Activated CD8-positive, alpha-beta T cell treated with anti-CD3 and anti-CD28 coated beads for 36 hours (primary cell): ENCODE measurements around the gene MACROD1. TPM values are rescaled to one million over a fixed set of nuclear protein-coding genes. Genes with fewer than 3 reads are reported as not detected.

Experiments used
- ATAC-seq: fragments of 200-7000 bp; cut with Tn5 transposase; one replicate; pipeline ENCODE4 v1.10.0; 2021; ENCODE audit warnings: mild to moderate bottlenecking, moderate library complexity
- CTCF ChIA-PET: fragments of 350-600 bp; sonication (Branson Sonifier 250); formaldehyde crosslinking; loops from one replicate; lab custom pipeline; 2021; ENCODE audit warnings: antibody characterized with exemption; lab: Charles Lee
- POLR2A ChIA-PET: fragments of 350-600 bp; sonication (Branson Sonifier 250); formaldehyde crosslinking; loops from one replicate; lab custom pipeline; 2021; ENCODE audit warnings: antibody characterized with exemption; lab: Charles Lee
- DNase-seq: peaks from one replicate; pipeline ENCODE4 v3.0.0-alpha.2; 2020
- H3K27ac Mint-ChIP-seq: one replicate; pipeline ENCODE4 v1.8.0; 2021; ENCODE audit warnings: mild to moderate bottlenecking, mixed read lengths
- H3K27me3 Mint-ChIP-seq: one replicate; pipeline ENCODE4 v1.8.0; 2021; ENCODE audit warnings: mixed read lengths
- H3K36me3 Mint-ChIP-seq: one replicate; pipeline ENCODE4 v1.8.0; 2021; ENCODE audit warnings: low read depth, mixed read lengths
- H3K4me1 Mint-ChIP-seq: one replicate; pipeline ENCODE4 v1.8.0; 2021; ENCODE audit warnings: low read depth, mixed read lengths
- H3K4me3 Mint-ChIP-seq: one replicate; pipeline ENCODE4 v1.8.0; 2021; ENCODE audit warnings: mild to moderate bottlenecking, moderate library complexity, mixed read lengths
- H3K9me3 Mint-ChIP-seq: one replicate; pipeline ENCODE4 v1.8.0; 2021; ENCODE audit warnings: mixed read lengths
- CTCF ChIP-seq: fragments of 200-600 bp; IDR thresholded peaks from one replicate; pipeline ENCODE4 v1.8.0; 2022; ENCODE audit warnings: antibody characterized with exemption, mild to moderate bottlenecking
- intact Hi-C: fragments of 100-400 bp; cut with micrococcal nuclease; formaldehyde crosslinking; loops from one replicate; pipeline ENCODE4 v1.10.0; 2022
- total RNA-seq, 2 experiments: library from RNA; stranded (reverse); gene quantifications; one replicate each; pipeline ENCODE4 v1.2.3, GENCODE V29; 2021

The MACROD1 gene
- total RNA-seq, 2 experiments from 2014 or later = 38.7 to 38.8 TPM

GRCh38 chr11:64088162-64089026 lies 77.5 kb downstream of the MACROD1 start:
- H3K4me1 Mint-ChIP-seq = no peaks in the 10 kb centered on the region
- ATAC-seq (no peak), DNase-seq (no peak)
- ChIA-PET POLR2A (no interaction called here), CTCF (no interaction called here)
- H3K4me3 Mint-ChIP-seq = no peak overlapping the region
- H3K27ac Mint-ChIP-seq = no peak overlapping the region
- TF ChIP-seq CTCF = no peak
- no peaks in the 10 kb centered on the region for H3K9me3 Mint-ChIP-seq
- H3K36me3 Mint-ChIP-seq = no peaks in the 10 kb centered on the region
- no peaks in the 10 kb centered on the region for H3K27me3 Mint-ChIP-seq
- intact Hi-C loops = no loop called here

- no peaks in the 10 kb centered on the region for H3K4me1 Mint-ChIP-seq
- no peaks in the 10 kb centered on the region for H3K9me3 Mint-ChIP-seq
- DNase-seq (no peak), ATAC-seq (no peak)
- no peak overlapping the region for H3K4me3 Mint-ChIP-seq
- POLR2A ChIA-PET = interaction anchor here (0.6 to 1.1 kb wide), 2 partner anchors 9 to 14 kb away, joined by 3 read pairs; no protein-coding TSS in a partner anchor
- no peak overlapping the region for H3K27ac Mint-ChIP-seq
- H3K36me3 Mint-ChIP-seq = no peaks in the 10 kb centered on the region
- intact Hi-C loops = no loop called here
- TF ChIP-seq CTCF = no peak
- H3K27me3 Mint-ChIP-seq = no peaks in the 10 kb centered on the region
- CTCF ChIA-PET = no interaction called here
Measured at GRCh38 chr11:64086258-64087123, 79.4 kb downstream of the MACROD1 start.

- Mint-ChIP-seq H3K4me3 (no peak overlapping the region), H3K27ac (no peak overlapping the region), H3K27me3 (no peaks in the 10 kb centered on the region), H3K36me3 (no peaks in the 10 kb centered on the region), H3K9me3 (no peaks in the 10 kb centered on the region), H3K4me1 (no peaks in the 10 kb centered on the region)
- no peak for DNase-seq
- no peak for TF ChIP-seq CTCF
- no peak for ATAC-seq
- CTCF ChIA-PET = interaction anchor here (1.0 kb wide), 1 partner anchor 62 kb away, joined by 3 read pairs; no protein-coding TSS in a partner anchor
- intact Hi-C loops = no loop called here
- POLR2A ChIA-PET = interaction anchor here (1.1 kb wide), 1 partner anchor 14 kb away, joined by 3 read pairs; no protein-coding TSS in a partner anchor
Measured at GRCh38 chr11:64085906-64086257, 80.0 kb downstream of the MACROD1 start.

- DNase-seq (no peak), ATAC-seq (no peak)
- H3K9me3 Mint-ChIP-seq = no peaks in the 10 kb centered on the region
- H3K27ac Mint-ChIP-seq = no peak overlapping the region
- H3K27me3 Mint-ChIP-seq = no peaks in the 10 kb centered on the region
- H3K4me1 Mint-ChIP-seq = no peaks in the 10 kb centered on the region
- H3K36me3 Mint-ChIP-seq = no peaks in the 10 kb centered on the region
- TF ChIP-seq CTCF = no peak
- intact Hi-C loops = no loop called here
- ChIA-PET POLR2A (no interaction called here), CTCF (interaction anchor here (1.0 kb wide), 1 partner anchor 63 kb away, joined by 3 read pairs; no protein-coding TSS in a partner anchor)
- no peak overlapping the region for H3K4me3 Mint-ChIP-seq
Measured at GRCh38 chr11:64084951-64085710, 80.8 kb downstream of the MACROD1 start.
